K562 (cell line): ENCODE results near the gene TP73.

ENCODE experiments used
- EGR1 ChIP-seq: fragments of 450-650 bp; conservative IDR thresholded peaks from 2 replicates; pipeline ENCODE4 v1.6.1; 2017; ENCODE audit warnings: mild to moderate bottlenecking
- HDAC6 ChIP-seq: IDR thresholded peaks from 2 replicates; pipeline ENCODE4 v1.6.1; 2012; ENCODE audit warnings: low read depth, mild to moderate bottlenecking, control low read depth, inconsistent platforms, low read length, moderate library complexity
- NFIC ChIP-seq: fragments of 450-650 bp; IDR thresholded peaks from 2 replicates; pipeline ENCODE4 v1.6.1; 2017; ENCODE audit warnings: mild to moderate bottlenecking, inconsistent platforms
- RBM22 ChIP-seq: fragments of 200-400 bp; formaldehyde crosslinking; IDR thresholded peaks from 2 replicates; pipeline ENCODE4 v1.6.1; 2018; ENCODE audit warnings: low read length, low read depth; ENCODE audit not compliant: poor library complexity, severe bottlenecking
- SMARCC2 ChIP-seq: fragments of 450-650 bp; IDR thresholded peaks from 2 replicates; pipeline ENCODE4 v1.6.1; 2017; ENCODE audit warnings: antibody characterized with exemption, moderate library complexity, mild to moderate bottlenecking, low read depth
- ZNF24 ChIP-seq: fragments of 450-650 bp; IDR thresholded peaks from 2 replicates; pipeline ENCODE4 v1.6.1; 2016
- ZNF696 ChIP-seq: fragments of 250-450 bp; sonication (Bioruptor Pico); conservative IDR thresholded peaks from 2 replicates; pipeline ENCODE4 v1.4.0; 2020; ENCODE audit warnings: mild to moderate bottlenecking, moderate library complexity
- TF ChIP-seq, protein P1 (sequence below), 3 experiments: IDR thresholded peaks in 2 of 3; conservative IDR thresholded peaks in 1 of 3; 2 replicates each; pipeline ENCODE4 v1.5.1; 2011 to 2012; ENCODE audit warnings: low read length in 3 of 3, mild to moderate bottlenecking in 3 of 3, control low read depth in 2 of 3, improper control_type of control experiment in 1 of 3, inconsistent platforms in 1 of 3, low read depth in 1 of 3, mixed read lengths in 1 of 3, moderate library complexity in 1 of 3; ENCODE audit not compliant: insufficient read depth in 2 of 3
- TF ChIP-seq, protein P2 (sequence below), 2 experiments: fragments of 450-650 bp in 1 of 2; sonication (generic) in 1 of 2; formaldehyde crosslinking in 1 of 2; IDR thresholded peaks; 2 replicates each; pipeline versions ENCODE4 v1.7.1 to v1.9.0; 2016 to 2022; ENCODE audit warnings: inconsistent platforms in 1 of 2, mild to moderate bottlenecking in 1 of 2, missing genetic modification reagents in 1 of 2
- TF ChIP-seq, protein P3 (sequence below), 2 experiments: fragments of 450-650 bp in 1 of 2; IDR thresholded peaks; 2 replicates each; pipeline ENCODE4 v1.6.1; 2011 to 2017; ENCODE audit warnings: low read depth in 2 of 2, antibody characterized with exemption in 1 of 2, borderline replicate concordance in 1 of 2, low read length in 1 of 2, mild to moderate bottlenecking in 1 of 2, mixed read lengths in 1 of 2; ENCODE audit not compliant: control insufficient read depth in 1 of 2
- TF ChIP-seq, protein P4 (sequence below): sonication (generic); formaldehyde crosslinking; IDR thresholded peaks from 2 replicates; pipeline ENCODE4 v1.8.1; 2022; ENCODE audit warnings: missing genetic modification reagents

DNA sequence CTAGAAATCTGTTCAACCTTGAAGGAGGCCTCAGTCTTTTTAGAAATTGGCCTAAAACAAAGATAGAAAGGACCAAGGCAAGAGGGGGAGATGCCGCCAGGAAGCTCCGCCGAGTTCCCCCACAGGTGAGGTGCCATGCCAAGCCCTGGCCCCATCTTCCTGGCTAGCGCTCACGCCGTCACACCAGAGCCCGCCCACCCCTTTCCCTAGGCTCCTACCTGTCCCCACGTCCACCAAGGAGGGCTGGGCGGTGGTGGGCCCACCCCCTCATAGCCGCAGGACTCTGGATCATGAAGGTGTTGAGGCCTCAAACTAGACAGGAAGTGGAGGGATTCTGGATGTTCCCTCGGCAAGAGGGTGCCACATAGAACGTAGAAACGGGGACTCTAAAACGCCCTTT, 84.4 kb downstream of the TP73 start:
- no peak for TF ChIP-seq ZNF696 (CRISPR knock-in tag)
- TF ChIP-seq, protein P1, sequence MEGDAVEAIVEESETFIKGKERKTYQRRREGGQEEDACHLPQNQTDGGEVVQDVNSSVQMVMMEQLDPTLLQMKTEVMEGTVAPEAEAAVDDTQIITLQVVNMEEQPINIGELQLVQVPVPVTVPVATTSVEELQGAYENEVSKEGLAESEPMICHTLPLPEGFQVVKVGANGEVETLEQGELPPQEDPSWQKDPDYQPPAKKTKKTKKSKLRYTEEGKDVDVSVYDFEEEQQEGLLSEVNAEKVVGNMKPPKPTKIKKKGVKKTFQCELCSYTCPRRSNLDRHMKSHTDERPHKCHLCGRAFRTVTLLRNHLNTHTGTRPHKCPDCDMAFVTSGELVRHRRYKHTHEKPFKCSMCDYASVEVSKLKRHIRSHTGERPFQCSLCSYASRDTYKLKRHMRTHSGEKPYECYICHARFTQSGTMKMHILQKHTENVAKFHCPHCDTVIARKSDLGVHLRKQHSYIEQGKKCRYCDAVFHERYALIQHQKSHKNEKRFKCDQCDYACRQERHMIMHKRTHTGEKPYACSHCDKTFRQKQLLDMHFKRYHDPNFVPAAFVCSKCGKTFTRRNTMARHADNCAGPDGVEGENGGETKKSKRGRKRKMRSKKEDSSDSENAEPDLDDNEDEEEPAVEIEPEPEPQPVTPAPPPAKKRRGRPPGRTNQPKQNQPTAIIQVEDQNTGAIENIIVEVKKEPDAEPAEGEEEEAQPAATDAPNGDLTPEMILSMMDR (IDR thresholded peaks at IDR 0.05 in 2 of 3, conservative IDR thresholded peaks at IDR 0.05 in 1 of 3; ENCODE audit: insufficient read depth in 2 of 3, low read depth in 1 of 3, low read length in 3 of 3): no peak
- TF ChIP-seq RBM22: no peak
- TF ChIP-seq EGR1: no peak
- no peak for TF ChIP-seq NFIC
- TF ChIP-seq, protein P2, sequence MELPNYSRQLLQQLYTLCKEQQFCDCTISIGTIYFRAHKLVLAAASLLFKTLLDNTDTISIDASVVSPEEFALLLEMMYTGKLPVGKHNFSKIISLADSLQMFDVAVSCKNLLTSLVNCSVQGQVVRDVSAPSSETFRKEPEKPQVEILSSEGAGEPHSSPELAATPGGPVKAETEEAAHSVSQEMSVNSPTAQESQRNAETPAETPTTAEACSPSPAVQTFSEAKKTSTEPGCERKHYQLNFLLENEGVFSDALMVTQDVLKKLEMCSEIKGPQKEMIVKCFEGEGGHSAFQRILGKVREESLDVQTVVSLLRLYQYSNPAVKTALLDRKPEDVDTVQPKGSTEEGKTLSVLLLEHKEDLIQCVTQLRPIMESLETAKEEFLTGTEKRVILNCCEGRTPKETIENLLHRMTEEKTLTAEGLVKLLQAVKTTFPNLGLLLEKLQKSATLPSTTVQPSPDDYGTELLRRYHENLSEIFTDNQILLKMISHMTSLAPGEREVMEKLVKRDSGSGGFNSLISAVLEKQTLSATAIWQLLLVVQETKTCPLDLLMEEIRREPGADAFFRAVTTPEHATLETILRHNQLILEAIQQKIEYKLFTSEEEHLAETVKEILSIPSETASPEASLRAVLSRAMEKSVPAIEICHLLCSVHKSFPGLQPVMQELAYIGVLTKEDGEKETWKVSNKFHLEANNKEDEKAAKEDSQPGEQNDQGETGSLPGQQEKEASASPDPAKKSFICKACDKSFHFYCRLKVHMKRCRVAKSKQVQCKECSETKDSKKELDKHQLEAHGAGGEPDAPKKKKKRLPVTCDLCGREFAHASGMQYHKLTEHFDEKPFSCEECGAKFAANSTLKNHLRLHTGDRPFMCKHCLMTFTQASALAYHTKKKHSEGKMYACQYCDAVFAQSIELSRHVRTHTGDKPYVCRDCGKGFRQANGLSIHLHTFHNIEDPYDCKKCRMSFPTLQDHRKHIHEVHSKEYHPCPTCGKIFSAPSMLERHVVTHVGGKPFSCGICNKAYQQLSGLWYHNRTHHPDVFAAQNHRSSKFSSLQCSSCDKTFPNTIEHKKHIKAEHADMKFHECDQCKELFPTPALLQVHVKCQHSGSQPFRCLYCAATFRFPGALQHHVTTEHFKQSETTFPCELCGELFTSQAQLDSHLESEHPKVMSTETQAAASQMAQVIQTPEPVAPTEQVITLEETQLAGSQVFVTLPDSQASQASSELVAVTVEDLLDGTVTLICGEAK (IDR thresholded peaks at IDR 0.05): no peak
- TF ChIP-seq, protein P2 (CRISPR knock-in tag; IDR thresholded peaks at IDR 0.05): no peak
- TF ChIP-seq, protein P3, sequence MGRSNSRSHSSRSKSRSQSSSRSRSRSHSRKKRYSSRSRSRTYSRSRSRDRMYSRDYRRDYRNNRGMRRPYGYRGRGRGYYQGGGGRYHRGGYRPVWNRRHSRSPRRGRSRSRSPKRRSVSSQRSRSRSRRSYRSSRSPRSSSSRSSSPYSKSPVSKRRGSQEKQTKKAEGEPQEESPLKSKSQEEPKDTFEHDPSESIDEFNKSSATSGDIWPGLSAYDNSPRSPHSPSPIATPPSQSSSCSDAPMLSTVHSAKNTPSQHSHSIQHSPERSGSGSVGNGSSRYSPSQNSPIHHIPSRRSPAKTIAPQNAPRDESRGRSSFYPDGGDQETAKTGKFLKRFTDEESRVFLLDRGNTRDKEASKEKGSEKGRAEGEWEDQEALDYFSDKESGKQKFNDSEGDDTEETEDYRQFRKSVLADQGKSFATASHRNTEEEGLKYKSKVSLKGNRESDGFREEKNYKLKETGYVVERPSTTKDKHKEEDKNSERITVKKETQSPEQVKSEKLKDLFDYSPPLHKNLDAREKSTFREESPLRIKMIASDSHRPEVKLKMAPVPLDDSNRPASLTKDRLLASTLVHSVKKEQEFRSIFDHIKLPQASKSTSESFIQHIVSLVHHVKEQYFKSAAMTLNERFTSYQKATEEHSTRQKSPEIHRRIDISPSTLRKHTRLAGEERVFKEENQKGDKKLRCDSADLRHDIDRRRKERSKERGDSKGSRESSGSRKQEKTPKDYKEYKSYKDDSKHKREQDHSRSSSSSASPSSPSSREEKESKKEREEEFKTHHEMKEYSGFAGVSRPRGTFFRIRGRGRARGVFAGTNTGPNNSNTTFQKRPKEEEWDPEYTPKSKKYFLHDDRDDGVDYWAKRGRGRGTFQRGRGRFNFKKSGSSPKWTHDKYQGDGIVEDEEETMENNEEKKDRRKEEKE (IDR thresholded peaks at IDR 0.05; ENCODE audit: borderline replicate concordance in 1 of 2, control insufficient read depth in 1 of 2, low read depth in 2 of 2, low read length in 1 of 2): no peak
- TF ChIP-seq, protein P4, sequence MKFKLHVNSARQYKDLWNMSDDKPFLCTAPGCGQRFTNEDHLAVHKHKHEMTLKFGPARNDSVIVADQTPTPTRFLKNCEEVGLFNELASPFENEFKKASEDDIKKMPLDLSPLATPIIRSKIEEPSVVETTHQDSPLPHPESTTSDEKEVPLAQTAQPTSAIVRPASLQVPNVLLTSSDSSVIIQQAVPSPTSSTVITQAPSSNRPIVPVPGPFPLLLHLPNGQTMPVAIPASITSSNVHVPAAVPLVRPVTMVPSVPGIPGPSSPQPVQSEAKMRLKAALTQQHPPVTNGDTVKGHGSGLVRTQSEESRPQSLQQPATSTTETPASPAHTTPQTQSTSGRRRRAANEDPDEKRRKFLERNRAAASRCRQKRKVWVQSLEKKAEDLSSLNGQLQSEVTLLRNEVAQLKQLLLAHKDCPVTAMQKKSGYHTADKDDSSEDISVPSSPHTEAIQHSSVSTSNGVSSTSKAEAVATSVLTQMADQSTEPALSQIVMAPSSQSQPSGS (CRISPR knock-in tag): no peak
- TF ChIP-seq SMARCC2: no peak
- TF ChIP-seq ZNF24: no peak
- TF ChIP-seq HDAC6: no peak
